Peyer's patch (tissue), 4 donors: ENCODE data around the gene ZNF787.

Experiments used
- CTCF ChIP-seq, 6 experiments: fragments of 450-650 bp in 4 of 6; fragments of 200-600 bp in 2 of 6; sonication (generic) in 1 of 6; IDR thresholded peaks; one replicate each; pipeline ENCODE4 v1.5.1; 2017 to 2019; ENCODE audit warnings: antibody characterized with exemption in 6 of 6, mild to moderate bottlenecking in 3 of 6, moderate library complexity in 1 of 6
- POLR2A ChIP-seq, 2 donors: fragments of 450-650 bp; IDR thresholded peaks; one replicate each; pipeline ENCODE4 v1.5.1; 2017; ENCODE audit warnings: antibody characterized with exemption in 2 of 2, mild to moderate bottlenecking in 2 of 2, moderate library complexity in 2 of 2

DNA sequence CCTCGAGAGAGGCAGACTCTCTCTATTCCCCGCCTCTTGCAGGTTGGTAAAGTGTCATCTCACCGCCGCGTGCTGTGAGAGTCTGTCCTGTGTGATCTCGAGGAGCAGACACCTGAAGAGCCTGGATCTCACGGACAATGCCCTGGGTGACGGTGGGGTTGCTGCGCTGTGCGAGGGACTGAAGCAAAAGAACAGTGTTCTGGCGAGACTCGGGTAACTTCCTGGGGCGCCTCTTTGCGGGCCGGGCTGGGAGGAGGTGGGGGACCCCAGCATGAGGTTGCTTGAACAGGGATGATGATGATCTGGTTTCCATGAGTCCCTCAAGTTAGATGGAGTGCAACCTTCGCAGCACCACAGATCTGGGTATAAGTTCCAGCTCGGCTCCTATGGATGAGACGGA is 67.5 kb downstream of the ZNF787 start:
- TF ChIP-seq CTCF (IDR thresholded peaks at IDR 0.05): no peak
- TF ChIP-seq POLR2A (IDR thresholded peaks at IDR 0.05): no peak
